Fibroblast of lung (primary cell): Measurements from ENCODE around the gene KIAA1217.

Experiments
- EZH2 ChIP-seq: IDR thresholded peaks from 2 replicates; pipeline ENCODE4 v1.5.1; 2012; ENCODE audit warnings: low read length, control low read depth, mild to moderate bottlenecking; ENCODE audit errors: missing control alignments
- TF ChIP-seq, protein P1 (sequence below), 2 donors: IDR thresholded peaks in 1 of 2; conservative IDR thresholded peaks in 1 of 2; 1 replicate in 1 of 2; 2 replicates in 1 of 2; pipeline ENCODE4 v1.5.1; 2011 to 2012; ENCODE audit warnings: low read length in 2 of 2, control low read depth in 1 of 2, inconsistent platforms in 1 of 2, low read depth in 1 of 2, mild to moderate bottlenecking in 1 of 2

DNA sequence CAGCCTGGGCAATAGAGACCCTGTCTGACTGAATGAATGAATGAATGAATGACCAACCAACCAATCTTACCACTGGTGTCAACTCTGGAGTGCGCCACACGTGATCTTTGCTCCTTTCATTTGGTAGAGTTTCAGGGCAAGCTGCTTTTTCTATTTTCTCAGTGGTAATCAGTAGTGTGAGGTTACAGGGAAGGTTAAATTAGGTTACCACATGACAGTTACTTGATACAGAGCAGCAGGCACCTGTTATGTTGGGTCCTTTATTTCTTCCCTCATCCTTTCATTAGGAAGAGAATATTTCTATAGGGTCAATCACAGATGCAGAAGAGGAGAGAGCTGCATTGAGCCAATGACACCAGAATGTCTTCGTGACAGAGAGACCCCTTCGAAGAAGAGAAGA, 167.8 kb downstream of the KIAA1217 start:
- TF ChIP-seq, protein P1, sequence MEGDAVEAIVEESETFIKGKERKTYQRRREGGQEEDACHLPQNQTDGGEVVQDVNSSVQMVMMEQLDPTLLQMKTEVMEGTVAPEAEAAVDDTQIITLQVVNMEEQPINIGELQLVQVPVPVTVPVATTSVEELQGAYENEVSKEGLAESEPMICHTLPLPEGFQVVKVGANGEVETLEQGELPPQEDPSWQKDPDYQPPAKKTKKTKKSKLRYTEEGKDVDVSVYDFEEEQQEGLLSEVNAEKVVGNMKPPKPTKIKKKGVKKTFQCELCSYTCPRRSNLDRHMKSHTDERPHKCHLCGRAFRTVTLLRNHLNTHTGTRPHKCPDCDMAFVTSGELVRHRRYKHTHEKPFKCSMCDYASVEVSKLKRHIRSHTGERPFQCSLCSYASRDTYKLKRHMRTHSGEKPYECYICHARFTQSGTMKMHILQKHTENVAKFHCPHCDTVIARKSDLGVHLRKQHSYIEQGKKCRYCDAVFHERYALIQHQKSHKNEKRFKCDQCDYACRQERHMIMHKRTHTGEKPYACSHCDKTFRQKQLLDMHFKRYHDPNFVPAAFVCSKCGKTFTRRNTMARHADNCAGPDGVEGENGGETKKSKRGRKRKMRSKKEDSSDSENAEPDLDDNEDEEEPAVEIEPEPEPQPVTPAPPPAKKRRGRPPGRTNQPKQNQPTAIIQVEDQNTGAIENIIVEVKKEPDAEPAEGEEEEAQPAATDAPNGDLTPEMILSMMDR (conservative IDR thresholded peaks at IDR 0.05 in 1 of 2, IDR thresholded peaks at IDR 0.05 in 1 of 2; ENCODE audit: low read depth in 1 of 2, low read length in 2 of 2), result no peak
- no peak for TF ChIP-seq EZH2
